ENCODE measurements around the gene SPSB2. TPM values are rescaled to one million over a fixed set of nuclear protein-coding genes. Genes with fewer than 3 reads are reported as not detected.
"Not testable (repeated sequence)": the region's sequence is repeated elsewhere in the genome, so short reads cannot be mapped to it uniquely, and the experiment has no call there.

The SPSB2 gene
- total RNA-seq, 1 experiment from 2014 or later, result 8.1 TPM

DNA sequence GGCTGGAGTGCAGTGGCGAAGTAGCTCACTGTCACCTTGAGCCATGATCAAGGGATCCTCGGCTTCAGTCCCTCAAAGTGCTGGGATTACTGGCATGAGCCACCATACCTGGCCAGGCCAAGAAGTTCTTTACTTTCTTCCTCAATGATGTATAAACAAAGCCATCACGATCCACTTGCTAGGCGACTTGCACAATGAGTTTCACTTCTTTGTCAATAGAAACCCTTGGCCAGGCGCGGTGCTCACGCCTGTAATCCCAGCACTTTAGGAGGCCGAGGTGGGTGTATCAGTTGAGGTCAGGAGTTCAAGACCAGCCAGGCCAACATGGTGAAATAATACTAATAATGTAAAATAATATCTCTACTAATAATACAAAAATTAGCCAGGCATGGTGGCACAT, 14.4 kb upstream of the SPSB2 start:
- no peak overlapping the region for H3K27ac ChIP-seq (ENCODE audit: low read depth, low read length, poor library complexity, severe bottlenecking)
- TF ChIP-seq, protein P1, sequence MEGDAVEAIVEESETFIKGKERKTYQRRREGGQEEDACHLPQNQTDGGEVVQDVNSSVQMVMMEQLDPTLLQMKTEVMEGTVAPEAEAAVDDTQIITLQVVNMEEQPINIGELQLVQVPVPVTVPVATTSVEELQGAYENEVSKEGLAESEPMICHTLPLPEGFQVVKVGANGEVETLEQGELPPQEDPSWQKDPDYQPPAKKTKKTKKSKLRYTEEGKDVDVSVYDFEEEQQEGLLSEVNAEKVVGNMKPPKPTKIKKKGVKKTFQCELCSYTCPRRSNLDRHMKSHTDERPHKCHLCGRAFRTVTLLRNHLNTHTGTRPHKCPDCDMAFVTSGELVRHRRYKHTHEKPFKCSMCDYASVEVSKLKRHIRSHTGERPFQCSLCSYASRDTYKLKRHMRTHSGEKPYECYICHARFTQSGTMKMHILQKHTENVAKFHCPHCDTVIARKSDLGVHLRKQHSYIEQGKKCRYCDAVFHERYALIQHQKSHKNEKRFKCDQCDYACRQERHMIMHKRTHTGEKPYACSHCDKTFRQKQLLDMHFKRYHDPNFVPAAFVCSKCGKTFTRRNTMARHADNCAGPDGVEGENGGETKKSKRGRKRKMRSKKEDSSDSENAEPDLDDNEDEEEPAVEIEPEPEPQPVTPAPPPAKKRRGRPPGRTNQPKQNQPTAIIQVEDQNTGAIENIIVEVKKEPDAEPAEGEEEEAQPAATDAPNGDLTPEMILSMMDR (conservative IDR thresholded peaks at IDR 0.05; ENCODE audit: low read depth, low read length), result no peak
- no peak for TF ChIP-seq EZH2 (IDR thresholded peaks at IDR 0.05; ENCODE audit: borderline replicate concordance, low read depth, low read length, poor library complexity, severe bottlenecking)
- H3K4me1 ChIP-seq (ENCODE audit: insufficient read depth, low read length, poor library complexity, severe bottlenecking), result peaks cover 7% of the 10 kb centered on the region
- no peak for DNase-seq (ENCODE audit: low spot score)
- no peak overlapping the region for H3K4me3 ChIP-seq (ENCODE audit: low read depth, low read length, poor library complexity, severe bottlenecking)
- intact Hi-C loops (cut with micrococcal nuclease; ENCODE audit: unreplicated experiment), result no loop called here
- ChIA-PET CTCF (no interaction called here), POLR2A (ENCODE audit: low non-redundant PET) (no interaction called here)
- H3K27me3 ChIP-seq (replicated peaks; ENCODE audit: insufficient read depth, low read depth, low read length, poor library complexity), result no peaks in the 10 kb centered on the region
- BruUV-seq (replicated peaks), result no TSS peak
- H3K36me3 ChIP-seq (ENCODE audit: insufficient read depth, low read length, poor library complexity, severe bottlenecking), result no peaks in the 10 kb centered on the region
- no peaks in the 10 kb centered on the region for H3K9me3 ChIP-seq (ENCODE audit: low read depth, low read length, poor library complexity, severe bottlenecking)

- BruUV-seq (replicated peaks); H3K4me3 ChIP-seq (ENCODE audit: low read depth, low read length, poor library complexity, severe bottlenecking); H3K4me1 ChIP-seq (ENCODE audit: insufficient read depth, low read length, poor library complexity, severe bottlenecking); POLR2A ChIA-PET (ENCODE audit: low non-redundant PET); H3K27me3 ChIP-seq (replicated peaks; ENCODE audit: insufficient read depth, low read depth, low read length, poor library complexity); H3K36me3 ChIP-seq (ENCODE audit: insufficient read depth, low read length, poor library complexity, severe bottlenecking); H3K9me3 ChIP-seq (ENCODE audit: low read depth, low read length, poor library complexity, severe bottlenecking); DNase-seq (ENCODE audit: low spot score); intact Hi-C loops (cut with micrococcal nuclease; ENCODE audit: unreplicated experiment); H3K27ac ChIP-seq (ENCODE audit: low read depth, low read length, poor library complexity, severe bottlenecking): not testable (repeated sequence)
- CTCF ChIA-PET, result interaction anchor here (0.7 kb wide), 1 partner anchor 272 kb away, joined by 3 read pairs; no protein-coding TSS in a partner anchor
These were observed 13.3 kb upstream of the SPSB2 start for GRCh38 chr12:6886206-6886999.

DNA sequence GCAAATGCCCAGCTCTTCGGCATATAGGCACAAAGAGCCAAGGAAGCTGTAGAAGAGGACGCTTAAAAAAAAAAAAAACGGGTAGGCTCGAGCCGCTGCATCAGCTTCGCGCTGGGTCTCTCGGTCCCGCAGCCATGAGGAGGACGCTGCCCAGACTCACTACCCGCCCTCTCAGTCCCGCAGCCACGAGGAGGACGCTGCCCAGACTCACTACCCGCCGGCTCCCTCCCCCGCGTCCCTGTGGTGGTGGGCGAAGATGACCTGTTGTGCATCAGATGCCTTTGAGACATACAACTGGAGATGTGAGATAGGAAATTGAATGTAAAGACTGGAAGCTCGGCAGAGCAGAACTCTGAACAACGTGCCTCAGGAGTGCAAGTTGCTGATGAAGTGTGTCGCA, 11.4 kb upstream of the SPSB2 start:
- no peaks in the 10 kb centered on the region for H3K4me1 ChIP-seq (ENCODE audit: insufficient read depth, low read length, poor library complexity, severe bottlenecking)
- POLR2A ChIA-PET (ENCODE audit: low non-redundant PET), result interaction anchor here (0.6 kb wide), 1 partner anchor 77 kb away, joined by 4 read pairs; no protein-coding TSS in a partner anchor
- intact Hi-C loops (cut with micrococcal nuclease; ENCODE audit: unreplicated experiment), result loop anchor here (5.0 kb wide), 1 partner anchor 848 kb away; no protein-coding TSS in a partner anchor
- no TSS peak for BruUV-seq (replicated peaks)
- CTCF ChIA-PET, result no interaction called here
- TF ChIP-seq EZH2 (IDR thresholded peaks at IDR 0.05; ENCODE audit: borderline replicate concordance, low read depth, low read length, poor library complexity, severe bottlenecking), result no peak
- TF ChIP-seq, protein P1 (conservative IDR thresholded peaks at IDR 0.05; ENCODE audit: low read depth, low read length), result no peak
- H3K4me3 ChIP-seq (ENCODE audit: low read depth, low read length, poor library complexity, severe bottlenecking), result no peak overlapping the region
- no peak overlapping the region for H3K27ac ChIP-seq (ENCODE audit: low read depth, low read length, poor library complexity, severe bottlenecking)
- H3K27me3 ChIP-seq (replicated peaks; ENCODE audit: insufficient read depth, low read depth, low read length, poor library complexity), result no peaks in the 10 kb centered on the region
- no peaks in the 10 kb centered on the region for H3K36me3 ChIP-seq (ENCODE audit: insufficient read depth, low read length, poor library complexity, severe bottlenecking)
- no peak for DNase-seq (ENCODE audit: low spot score)
- no peaks in the 10 kb centered on the region for H3K9me3 ChIP-seq (ENCODE audit: low read depth, low read length, poor library complexity, severe bottlenecking)

DNA sequence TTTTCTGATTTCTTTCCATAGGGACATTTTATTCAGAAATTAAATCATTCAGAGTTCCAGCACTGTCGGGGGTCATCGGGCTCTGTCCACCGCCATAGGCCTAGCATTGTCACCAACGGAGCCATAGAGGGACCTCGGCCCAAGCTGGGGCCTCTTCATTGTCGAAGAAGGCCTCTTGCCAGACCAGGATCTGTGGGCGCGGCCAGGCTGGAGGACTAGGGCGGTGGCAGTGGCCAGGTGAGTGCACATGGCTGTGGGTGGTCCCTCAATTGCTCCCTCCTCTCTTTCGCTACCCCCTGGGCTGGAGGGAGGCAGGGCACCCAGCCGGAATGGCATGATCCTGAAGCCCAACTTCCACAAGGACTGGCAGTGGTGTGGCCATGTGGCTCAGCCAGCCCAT, 10.6 kb upstream of the SPSB2 start:
- BruUV-seq (replicated peaks), result no TSS peak
- intact Hi-C loops (cut with micrococcal nuclease; ENCODE audit: unreplicated experiment), result loop anchor here (5.0 kb wide), 1 partner anchor 849 kb away; no protein-coding TSS in a partner anchor
- ChIA-PET CTCF (no interaction called here), POLR2A (ENCODE audit: low non-redundant PET) (no interaction called here)
- Histone ChIP-seq H3K27me3 (replicated peaks; ENCODE audit: insufficient read depth, low read depth, low read length, poor library complexity) (no peaks in the 10 kb centered on the region), H3K36me3 (ENCODE audit: insufficient read depth, low read length, poor library complexity, severe bottlenecking) (no peaks in the 10 kb centered on the region), H3K4me3 (ENCODE audit: low read depth, low read length, poor library complexity, severe bottlenecking) (no peak overlapping the region), H3K27ac (ENCODE audit: low read depth, low read length, poor library complexity, severe bottlenecking) (no peak overlapping the region), H3K4me1 (ENCODE audit: insufficient read depth, low read length, poor library complexity, severe bottlenecking) (no peaks in the 10 kb centered on the region), H3K9me3 (ENCODE audit: low read depth, low read length, poor library complexity, severe bottlenecking) (no peaks in the 10 kb centered on the region)
- no peak for TF ChIP-seq EZH2 (IDR thresholded peaks at IDR 0.05; ENCODE audit: borderline replicate concordance, low read depth, low read length, poor library complexity, severe bottlenecking)
- TF ChIP-seq, protein P1 (conservative IDR thresholded peaks at IDR 0.05; ENCODE audit: low read depth, low read length), result no peak
- DNase-seq (ENCODE audit: low spot score), result no peak
